Measurements from ENCODE around the gene DDR2.

DNA sequence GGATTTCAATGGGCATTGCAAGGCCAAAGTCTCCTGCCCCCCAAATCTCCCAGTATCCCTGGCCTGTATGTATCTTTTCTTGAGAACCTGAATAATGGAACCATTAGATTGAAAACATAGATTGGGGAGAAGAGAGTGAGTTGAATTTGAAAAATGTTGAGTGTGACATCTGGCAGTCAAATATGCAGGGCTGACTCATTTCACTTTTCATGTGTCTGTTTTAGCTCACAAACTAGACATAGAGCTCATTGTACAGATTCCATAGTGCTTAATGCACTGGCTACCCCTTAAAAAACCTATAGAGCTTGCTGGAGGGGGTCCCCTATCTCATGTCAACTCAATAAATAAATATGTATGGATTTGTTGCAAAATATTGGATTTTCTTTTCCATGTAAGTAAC lies 30.8 kb downstream of the DDR2 start:
- TF ChIP-seq ZC3H10 (CRISPR knock-in tag; IDR thresholded peaks at IDR 0.05): no peak
- no peak for TF ChIP-seq PATZ1 (CRISPR knock-in tag; IDR thresholded peaks at IDR 0.05; ENCODE audit: borderline replicate concordance)
- TF ChIP-seq ESRRG (CRISPR knock-in tag; IDR thresholded peaks at IDR 0.05): no peak
- TF ChIP-seq, protein P1, sequence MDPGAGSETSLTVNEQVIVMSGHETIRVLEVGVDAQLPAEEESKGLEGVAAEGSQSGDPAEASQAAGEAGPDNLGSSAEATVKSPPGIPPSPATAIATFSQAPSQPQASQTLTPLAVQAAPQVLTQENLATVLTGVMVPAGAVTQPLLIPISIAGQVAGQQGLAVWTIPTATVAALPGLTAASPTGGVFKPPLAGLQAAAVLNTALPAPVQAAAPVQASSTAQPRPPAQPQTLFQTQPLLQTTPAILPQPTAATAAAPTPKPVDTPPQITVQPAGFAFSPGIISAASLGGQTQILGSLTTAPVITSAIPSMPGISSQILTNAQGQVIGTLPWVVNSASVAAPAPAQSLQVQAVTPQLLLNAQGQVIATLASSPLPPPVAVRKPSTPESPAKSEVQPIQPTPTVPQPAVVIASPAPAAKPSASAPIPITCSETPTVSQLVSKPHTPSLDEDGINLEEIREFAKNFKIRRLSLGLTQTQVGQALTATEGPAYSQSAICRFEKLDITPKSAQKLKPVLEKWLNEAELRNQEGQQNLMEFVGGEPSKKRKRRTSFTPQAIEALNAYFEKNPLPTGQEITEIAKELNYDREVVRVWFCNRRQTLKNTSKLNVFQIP (CRISPR knock-in tag; IDR thresholded peaks at IDR 0.05; ENCODE audit: borderline replicate concordance, low read depth): no peak
- peak; percentile 16; the same call in 1 of the 2 replicates for TF ChIP-seq TOX (CRISPR knock-in tag; IDR thresholded peaks at IDR 0.05; ENCODE audit: borderline replicate concordance)
- no peak for TF ChIP-seq CREB5 (CRISPR knock-in tag; IDR thresholded peaks at IDR 0.05; ENCODE audit: low read depth)
- TF ChIP-seq, protein P2, sequence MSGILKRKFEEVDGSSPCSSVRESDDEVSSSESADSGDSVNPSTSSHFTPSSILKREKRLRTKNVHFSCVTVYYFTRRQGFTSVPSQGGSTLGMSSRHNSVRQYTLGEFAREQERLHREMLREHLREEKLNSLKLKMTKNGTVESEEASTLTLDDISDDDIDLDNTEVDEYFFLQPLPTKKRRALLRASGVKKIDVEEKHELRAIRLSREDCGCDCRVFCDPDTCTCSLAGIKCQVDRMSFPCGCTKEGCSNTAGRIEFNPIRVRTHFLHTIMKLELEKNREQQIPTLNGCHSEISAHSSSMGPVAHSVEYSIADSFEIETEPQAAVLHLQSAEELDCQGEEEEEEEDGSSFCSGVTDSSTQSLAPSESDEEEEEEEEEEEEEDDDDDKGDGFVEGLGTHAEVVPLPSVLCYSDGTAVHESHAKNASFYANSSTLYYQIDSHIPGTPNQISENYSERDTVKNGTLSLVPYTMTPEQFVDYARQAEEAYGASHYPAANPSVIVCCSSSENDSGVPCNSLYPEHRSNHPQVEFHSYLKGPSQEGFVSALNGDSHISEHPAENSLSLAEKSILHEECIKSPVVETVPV (CRISPR knock-in tag; IDR thresholded peaks at IDR 0.05): no peak
- TF ChIP-seq GLIS3 (CRISPR knock-in tag; IDR thresholded peaks at IDR 0.05): no peak
- no peak for TF ChIP-seq ZFP30 (CRISPR knock-in tag; IDR thresholded peaks at IDR 0.05)
- no peak for TF ChIP-seq SNAI2 (CRISPR knock-in tag; IDR thresholded peaks at IDR 0.05)
- no peak for TF ChIP-seq ARNTL (CRISPR knock-in tag; IDR thresholded peaks at IDR 0.05; ENCODE audit: borderline replicate concordance, low read depth)
- TF ChIP-seq RARB (CRISPR knock-in tag; IDR thresholded peaks at IDR 0.05): no peak
- TF ChIP-seq ZFP3 (CRISPR knock-in tag; IDR thresholded peaks at IDR 0.05): no peak

Measured in SK-N-SH treated with all-trans-retinoic acid at 6 μM for 48 hours (cell line).